Hepatocyte (in vitro differentiated cells): ENCODE results near the gene TRPV3.

ENCODE experiments used
- CTCF ChIP-seq: fragments of 200-600 bp; sonication (generic); IDR thresholded peaks from 2 replicates; pipeline ENCODE4 v1.5.1; 2016; ENCODE audit warnings: antibody characterized with exemption, mild to moderate bottlenecking; ENCODE audit not compliant: poor library complexity
- EZH2 ChIP-seq: fragments of 200-600 bp; sonication (generic); IDR thresholded peaks from 2 replicates; pipeline ENCODE4 v1.6.1; 2016; ENCODE audit warnings: antibody characterized with exemption, mild to moderate bottlenecking, borderline replicate concordance
- EZH2phosphoT487 ChIP-seq: fragments of 200-600 bp; sonication (generic); IDR thresholded peaks from one replicate; pipeline ENCODE4 v1.6.1; 2018; ENCODE audit warnings: antibody characterized with exemption, mild to moderate bottlenecking, low read depth, moderate library complexity; ENCODE audit not compliant: unreplicated experiment, severe bottlenecking

GRCh38 chr17:3514873-3515272 lies 42.7 kb downstream of the TRPV3 start:
- TF ChIP-seq EZH2 (no peak), CTCF (no peak), EZH2phosphoT487 (no peak)
